HG02623 (cell line): Measurements from ENCODE around the gene FBP2.

Experiments
- ATAC-seq: cut with Tn5 transposase; IDR thresholded peaks from one replicate; pipeline ENCODE4 v1.9.1; 2021; ENCODE audit warnings: moderate library complexity; ENCODE audit not compliant: unreplicated experiment

FBP2 gene

GRCh38 chr9:94593459-94594345 is at the start of gene FBP2:
Gene FBP2 (minus strand): TSS chr9:94593824. CDS start chr9:94593726, 98 bp downstream.
- no peak for ATAC-seq

- no peak for ATAC-seq
Measured at GRCh38 chr9:94643176-94643575, 49.6 kb upstream of the FBP2 start.

GRCh38 chr9:94642501-94642900 is 48.9 kb upstream of the FBP2 start:
- ATAC-seq: no peak

GRCh38 chr9:94639999-94640376 is 46.4 kb upstream of the FBP2 start:
- no peak for ATAC-seq

GRCh38 chr9:94639061-94639998 is 45.7 kb upstream of the FBP2 start, which contains the start of gene FBP1:
Gene FBP1 (minus strand): TSS chr9:94639518. CDS start chr9:94639310, 208 bp downstream.
- peak; percentile 40 for ATAC-seq

GRCh38 chr9:94638335-94639060 is 44.9 kb upstream of the FBP2 start:
- no peak for ATAC-seq

- no peak for ATAC-seq
Measured at GRCh38 chr9:94632737-94633136, 39.1 kb upstream of the FBP2 start.

- no peak for ATAC-seq
Measured at GRCh38 chr9:94631599-94631998, 38.0 kb upstream of the FBP2 start.

GRCh38 chr9:94630833-94631232 is 37.2 kb upstream of the FBP2 start:
- ATAC-seq: no peak

- no peak for ATAC-seq
Measured at GRCh38 chr9:94630281-94630680, 36.7 kb upstream of the FBP2 start.

- ATAC-seq: no peak
Measured at GRCh38 chr9:94627287-94627686, 33.7 kb upstream of the FBP2 start.

- no peak for ATAC-seq
Measured at GRCh38 chr9:94625835-94626234, 32.2 kb upstream of the FBP2 start.

- no peak for ATAC-seq
Measured at GRCh38 chr9:94624629-94625028, 31.0 kb upstream of the FBP2 start.

- ATAC-seq: no peak
Measured at GRCh38 chr9:94623253-94623652, 29.6 kb upstream of the FBP2 start.

GRCh38 chr9:94622087-94622800 is 28.6 kb upstream of the FBP2 start:
- ATAC-seq: no peak

GRCh38 chr9:94619026-94619425 is 25.4 kb upstream of the FBP2 start:
- ATAC-seq: no peak

GRCh38 chr9:94613003-94613402 is 19.4 kb upstream of the FBP2 start:
- no peak for ATAC-seq

- ATAC-seq: no peak
Measured at GRCh38 chr9:94612071-94612470, 18.4 kb upstream of the FBP2 start.

GRCh38 chr9:94611638-94612068 is 18.0 kb upstream of the FBP2 start:
- no peak for ATAC-seq

GRCh38 chr9:94610181-94610606 is 16.6 kb upstream of the FBP2 start:
- no peak for ATAC-seq
